IPS-15b (cell line): ENCODE measurements around the gene LMO4.

Experiments used
- H3K27me3 ChIP-seq: one replicate; pipeline ENCODE4 v1.6.1; 2013; ENCODE audit warnings: low read length; ENCODE audit not compliant: control insufficient read depth, insufficient read depth
- H3K36me3 ChIP-seq: one replicate; pipeline ENCODE4 v1.6.1; 2013; ENCODE audit warnings: low read length; ENCODE audit not compliant: control insufficient read depth, insufficient read depth
- H3K4me1 ChIP-seq: one replicate; pipeline ENCODE4 v1.6.1; 2013; ENCODE audit warnings: mild to moderate bottlenecking, low read length; ENCODE audit not compliant: control insufficient read depth, insufficient read depth
- H3K4me3 ChIP-seq: one replicate; pipeline ENCODE4 v1.5.1; 2013; ENCODE audit warnings: low read depth, low read length
- H3K9ac ChIP-seq: one replicate; pipeline ENCODE4 v1.6.1; 2013; ENCODE audit warnings: low read depth, mild to moderate bottlenecking, low read length
- H3K9me3 ChIP-seq: one replicate; pipeline ENCODE4 v1.6.1; 2013; ENCODE audit warnings: mild to moderate bottlenecking, low read length; ENCODE audit not compliant: control insufficient read depth, insufficient read depth

LMO4 gene

DNA sequence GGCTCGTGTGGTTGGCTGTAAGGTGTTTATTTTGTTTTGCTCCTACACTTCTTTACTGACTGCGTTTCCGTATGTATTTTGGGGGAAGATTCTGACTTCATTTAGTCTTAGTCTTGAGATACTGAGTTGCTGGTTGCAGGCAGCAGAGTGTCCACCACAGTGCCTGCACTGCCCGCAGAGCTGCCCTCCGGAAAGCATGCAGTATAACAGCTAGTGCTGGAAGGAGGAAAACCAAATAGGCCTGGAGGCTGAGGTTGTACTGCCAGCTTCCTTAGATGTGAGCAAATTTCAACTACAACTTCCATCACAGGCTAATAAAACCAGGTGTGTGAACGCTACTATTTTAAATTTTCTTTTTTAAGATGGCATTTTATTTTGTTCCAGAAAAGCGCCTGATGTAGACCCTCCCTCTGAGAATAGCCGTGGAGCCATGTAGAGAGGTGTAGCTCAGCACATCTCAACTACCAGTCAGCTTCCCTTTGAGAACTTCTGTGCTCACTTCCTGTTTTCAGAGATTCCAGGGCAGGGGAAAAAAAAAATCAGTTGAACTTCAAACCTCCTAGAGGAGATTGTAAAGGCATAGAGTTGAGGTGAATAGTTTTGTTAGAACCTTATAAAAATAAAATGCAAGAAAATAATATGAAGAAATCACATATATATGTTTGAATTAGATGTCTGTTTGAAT lies 17.6 kb downstream of the LMO4 start:
- Histone ChIP-seq H3K27me3 (no peaks in the 10 kb centered on the region), H3K9ac (no peak overlapping the region), H3K36me3 (no peaks in the 10 kb centered on the region), H3K4me1 (peaks cover 5% of the 10 kb centered on the region), H3K9me3 (no peaks in the 10 kb centered on the region), H3K4me3 (no peak overlapping the region)

- peaks cover 11% of the 10 kb centered on the region for H3K4me1 ChIP-seq
- H3K9ac ChIP-seq, result no peak overlapping the region
- H3K27me3 ChIP-seq, result no peaks in the 10 kb centered on the region
- no peaks in the 10 kb centered on the region for H3K9me3 ChIP-seq
- H3K4me3 ChIP-seq, result no peak overlapping the region
- no peaks in the 10 kb centered on the region for H3K36me3 ChIP-seq
These were observed 19.8 kb downstream of the LMO4 start for GRCh38 chr1:87348341-87349019.

DNA sequence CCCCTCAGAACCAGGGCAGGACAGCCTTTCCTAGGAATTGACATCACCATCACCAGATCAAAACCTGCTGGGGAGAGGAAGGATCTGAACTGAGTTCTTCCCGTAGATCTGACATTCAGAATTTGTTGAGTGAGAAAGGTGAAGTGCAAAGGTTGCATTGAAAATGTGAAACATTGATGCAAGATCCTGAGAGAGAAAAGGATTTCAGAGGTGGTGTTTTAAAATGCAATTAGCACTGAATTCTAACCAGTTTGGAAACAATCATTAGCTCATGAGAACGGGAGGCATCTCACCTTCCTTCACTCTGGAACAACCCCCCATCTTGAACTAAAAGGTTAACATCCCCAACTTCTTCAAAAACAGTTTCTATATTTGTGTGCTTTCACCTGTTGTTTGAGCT lies 20.4 kb downstream of the LMO4 start:
- no peaks in the 10 kb centered on the region for H3K9me3 ChIP-seq
- H3K9ac ChIP-seq, result no peak overlapping the region
- no peaks in the 10 kb centered on the region for H3K27me3 ChIP-seq
- no peaks in the 10 kb centered on the region for H3K36me3 ChIP-seq
- H3K4me3 ChIP-seq, result no peak overlapping the region
- H3K4me1 ChIP-seq, result peaks cover 11% of the 10 kb centered on the region

DNA sequence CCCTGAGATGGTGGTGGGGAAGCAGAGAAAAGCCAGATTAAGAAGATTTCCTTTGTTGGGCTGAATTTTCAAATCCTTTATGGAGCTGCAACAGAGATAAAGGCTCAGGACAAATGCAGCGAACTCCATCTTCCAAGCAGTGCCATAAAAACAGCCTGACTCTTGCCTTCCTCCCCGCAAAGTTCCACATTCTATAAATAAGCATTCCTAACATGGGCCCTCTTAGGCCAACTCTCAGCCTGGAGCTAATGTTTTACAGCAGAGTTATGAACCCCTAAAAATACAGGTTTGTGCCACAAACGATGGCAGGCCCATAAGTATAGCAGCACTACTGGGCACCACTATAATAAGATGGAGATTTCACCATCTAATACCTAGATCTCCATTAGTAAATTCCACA lies 27.2 kb downstream of the LMO4 start:
- H3K36me3 ChIP-seq, result no peaks in the 10 kb centered on the region
- H3K9me3 ChIP-seq, result no peaks in the 10 kb centered on the region
- H3K9ac ChIP-seq, result no peak overlapping the region
- peaks cover 5% of the 10 kb centered on the region for H3K4me1 ChIP-seq
- no peak overlapping the region for H3K4me3 ChIP-seq
- no peaks in the 10 kb centered on the region for H3K27me3 ChIP-seq

GRCh38 chr1:87356591-87356990 lies 27.9 kb downstream of the LMO4 start:
- no peak overlapping the region for H3K4me3 ChIP-seq
- no peak overlapping the region for H3K9ac ChIP-seq
- no peaks in the 10 kb centered on the region for H3K36me3 ChIP-seq
- no peaks in the 10 kb centered on the region for H3K9me3 ChIP-seq
- H3K27me3 ChIP-seq, result no peaks in the 10 kb centered on the region
- peaks cover 4% of the 10 kb centered on the region for H3K4me1 ChIP-seq

DNA sequence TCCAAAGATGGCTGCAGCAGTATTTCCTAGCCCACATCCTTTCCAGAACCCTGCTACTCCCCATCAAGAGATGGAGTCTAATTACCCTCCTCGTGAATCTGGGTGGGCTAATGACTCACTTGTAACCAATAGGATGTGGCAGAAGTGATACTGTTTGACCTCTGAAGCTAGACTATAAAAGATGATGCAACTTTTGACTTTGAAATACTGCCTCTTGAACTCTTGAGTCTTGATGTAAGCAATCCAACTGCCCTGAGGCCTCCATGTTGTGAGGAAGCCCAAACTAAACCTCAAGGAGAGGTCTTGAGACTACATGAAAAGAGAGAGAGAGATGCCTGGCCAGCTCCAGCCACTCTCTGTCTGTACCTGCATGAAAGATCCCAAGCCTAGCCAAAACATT lies 29.5 kb downstream of the LMO4 start:
- H3K4me3 ChIP-seq, result no peak overlapping the region
- no peaks in the 10 kb centered on the region for H3K9me3 ChIP-seq
- H3K36me3 ChIP-seq, result no peaks in the 10 kb centered on the region
- no peaks in the 10 kb centered on the region for H3K27me3 ChIP-seq
- no peaks in the 10 kb centered on the region for H3K4me1 ChIP-seq
- H3K9ac ChIP-seq, result no peak overlapping the region

GRCh38 chr1:87359586-87359985 lies 30.9 kb downstream of the LMO4 start:
- no peaks in the 10 kb centered on the region for H3K36me3 ChIP-seq
- H3K9me3 ChIP-seq, result no peaks in the 10 kb centered on the region
- no peaks in the 10 kb centered on the region for H3K4me1 ChIP-seq
- H3K9ac ChIP-seq, result no peak overlapping the region
- H3K4me3 ChIP-seq, result no peak overlapping the region
- no peaks in the 10 kb centered on the region for H3K27me3 ChIP-seq

- Histone ChIP-seq H3K4me3 (no peak overlapping the region), H3K9me3 (no peaks in the 10 kb centered on the region), H3K27me3 (no peaks in the 10 kb centered on the region), H3K9ac (no peak overlapping the region), H3K36me3 (no peaks in the 10 kb centered on the region), H3K4me1 (no peaks in the 10 kb centered on the region)
These were observed 33.6 kb downstream of the LMO4 start for GRCh38 chr1:87362063-87362833.

DNA sequence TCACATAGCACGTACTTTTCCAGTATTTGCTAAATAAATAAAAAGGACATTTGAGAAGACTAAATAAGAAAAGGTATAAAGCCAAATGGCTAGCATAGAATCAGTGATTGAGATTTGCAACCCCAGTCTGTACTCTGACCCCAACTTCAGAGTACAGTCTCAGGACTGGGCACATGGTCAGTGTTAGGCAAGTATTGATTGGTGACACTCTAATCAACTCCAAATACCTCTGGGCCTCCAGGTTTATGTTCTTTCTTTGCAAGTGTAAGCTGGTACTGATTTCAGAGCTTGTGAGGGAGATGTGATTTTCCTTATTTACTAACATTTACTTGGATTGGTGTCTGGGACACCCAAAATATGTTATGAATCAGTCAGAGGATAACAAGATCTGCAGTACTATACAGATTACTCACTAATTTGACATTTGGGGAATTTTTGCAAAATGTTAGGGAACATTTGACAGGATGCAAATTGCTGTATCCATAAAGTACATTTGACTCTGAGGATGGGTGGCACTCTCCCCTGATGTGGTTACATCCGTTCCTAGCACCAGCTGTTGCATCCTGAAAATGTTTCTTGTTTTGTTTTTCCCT lies 34.2 kb downstream of the LMO4 start:
- no peak overlapping the region for H3K4me3 ChIP-seq
- no peaks in the 10 kb centered on the region for H3K36me3 ChIP-seq
- no peaks in the 10 kb centered on the region for H3K9me3 ChIP-seq
- no peaks in the 10 kb centered on the region for H3K27me3 ChIP-seq
- no peaks in the 10 kb centered on the region for H3K4me1 ChIP-seq
- no peak overlapping the region for H3K9ac ChIP-seq

DNA sequence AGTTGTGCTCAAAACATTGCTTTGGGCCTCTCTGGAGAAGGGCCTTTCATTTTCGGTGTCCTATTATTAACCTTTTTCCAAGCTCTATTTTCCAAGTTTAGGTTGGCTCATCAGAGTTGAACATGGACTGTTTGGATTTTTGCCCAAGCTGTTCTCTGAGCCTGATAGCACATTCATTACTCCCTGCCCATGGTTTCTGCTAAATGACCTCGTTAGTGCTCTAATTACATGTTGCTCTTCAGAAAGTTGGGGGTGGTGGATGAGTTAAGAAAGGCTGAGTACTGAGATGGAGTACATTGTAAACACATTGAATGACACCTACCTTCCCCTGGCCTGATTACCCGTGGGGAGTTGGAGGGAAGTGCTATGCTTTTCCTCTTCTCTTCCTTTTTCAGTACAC lies 38.9 kb downstream of the LMO4 start:
- Histone ChIP-seq H3K36me3 (no peaks in the 10 kb centered on the region), H3K4me3 (no peak overlapping the region), H3K4me1 (peaks cover 10% of the 10 kb centered on the region), H3K9me3 (no peaks in the 10 kb centered on the region), H3K9ac (no peak overlapping the region), H3K27me3 (no peaks in the 10 kb centered on the region)

DNA sequence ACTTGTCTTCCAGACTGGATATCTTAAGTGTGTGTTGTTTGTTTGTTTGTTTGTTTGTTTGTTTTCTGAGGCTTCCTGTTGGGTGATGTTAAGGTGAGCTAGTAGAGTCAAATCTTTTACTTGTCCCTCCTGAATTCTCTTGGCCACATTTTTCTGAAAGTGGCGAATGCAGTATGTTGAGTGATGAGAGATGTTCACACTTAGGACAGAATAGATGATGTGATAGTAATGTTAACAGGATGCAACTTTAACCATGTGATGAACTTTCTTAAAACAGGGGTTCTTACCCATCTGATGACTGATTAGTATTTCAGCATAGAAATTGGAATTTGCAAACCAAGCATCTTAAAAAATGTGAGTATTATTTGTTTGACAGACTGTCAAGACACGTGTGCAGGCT lies 40.2 kb downstream of the LMO4 start:
- Histone ChIP-seq H3K9me3 (no peaks in the 10 kb centered on the region), H3K4me1 (peaks cover 10% of the 10 kb centered on the region), H3K27me3 (no peaks in the 10 kb centered on the region), H3K9ac (no peak overlapping the region), H3K4me3 (no peak overlapping the region), H3K36me3 (no peaks in the 10 kb centered on the region)
